Measurements from ENCODE around the gene ASCL3. TPM values are rescaled to one million over a fixed set of nuclear protein-coding genes. Genes with fewer than 3 reads are reported as not detected.

ASCL3 gene
- total and polyA plus RNA-seq, 2 of the 8 experiments (the other 6 are each of a cell fraction or from before 2014, with no cell fraction given) = not detected

- TF ChIP-seq SIN3A (conservative IDR thresholded peaks at IDR 0.05 in 1 of 2, IDR thresholded peaks at IDR 0.05 in 1 of 2; ENCODE audit: low read depth in 1 of 2, low read length in 2 of 2) (0 out of 4 replicates have a peak, but pooled peaks of 1 of the 2 experiments have one; percentile 30), CHD2 (IDR thresholded peaks at IDR 0.05; ENCODE audit: low read length) (no peak), RAD21 (IDR thresholded peaks at IDR 0.05 in 1 of 2, conservative IDR thresholded peaks at IDR 0.05 in 1 of 2; ENCODE audit: low read depth in 2 of 2, low read length in 2 of 2) (peak; percentile 86 to 92), KDM4A (IDR thresholded peaks at IDR 0.05; ENCODE audit: low read depth, low read length, severe bottlenecking) (no peak), ZNF274 (IDR thresholded peaks at IDR 0.05; ENCODE audit: borderline replicate concordance, extremely low read depth, low read length) (no peak), GTF2F1 (IDR thresholded peaks at IDR 0.05; ENCODE audit: borderline replicate concordance, low read depth, low read length) (no peak)
- TF ChIP-seq, protein P1, sequence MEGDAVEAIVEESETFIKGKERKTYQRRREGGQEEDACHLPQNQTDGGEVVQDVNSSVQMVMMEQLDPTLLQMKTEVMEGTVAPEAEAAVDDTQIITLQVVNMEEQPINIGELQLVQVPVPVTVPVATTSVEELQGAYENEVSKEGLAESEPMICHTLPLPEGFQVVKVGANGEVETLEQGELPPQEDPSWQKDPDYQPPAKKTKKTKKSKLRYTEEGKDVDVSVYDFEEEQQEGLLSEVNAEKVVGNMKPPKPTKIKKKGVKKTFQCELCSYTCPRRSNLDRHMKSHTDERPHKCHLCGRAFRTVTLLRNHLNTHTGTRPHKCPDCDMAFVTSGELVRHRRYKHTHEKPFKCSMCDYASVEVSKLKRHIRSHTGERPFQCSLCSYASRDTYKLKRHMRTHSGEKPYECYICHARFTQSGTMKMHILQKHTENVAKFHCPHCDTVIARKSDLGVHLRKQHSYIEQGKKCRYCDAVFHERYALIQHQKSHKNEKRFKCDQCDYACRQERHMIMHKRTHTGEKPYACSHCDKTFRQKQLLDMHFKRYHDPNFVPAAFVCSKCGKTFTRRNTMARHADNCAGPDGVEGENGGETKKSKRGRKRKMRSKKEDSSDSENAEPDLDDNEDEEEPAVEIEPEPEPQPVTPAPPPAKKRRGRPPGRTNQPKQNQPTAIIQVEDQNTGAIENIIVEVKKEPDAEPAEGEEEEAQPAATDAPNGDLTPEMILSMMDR (IDR thresholded peaks at IDR 0.05; ENCODE audit: control extremely low read depth in 1 of 3, insufficient read depth in 1 of 3, low read depth in 1 of 3, low read length in 3 of 3) = peak; percentile 85 to 89 (median 89)
- TF ChIP-seq, protein P2, sequence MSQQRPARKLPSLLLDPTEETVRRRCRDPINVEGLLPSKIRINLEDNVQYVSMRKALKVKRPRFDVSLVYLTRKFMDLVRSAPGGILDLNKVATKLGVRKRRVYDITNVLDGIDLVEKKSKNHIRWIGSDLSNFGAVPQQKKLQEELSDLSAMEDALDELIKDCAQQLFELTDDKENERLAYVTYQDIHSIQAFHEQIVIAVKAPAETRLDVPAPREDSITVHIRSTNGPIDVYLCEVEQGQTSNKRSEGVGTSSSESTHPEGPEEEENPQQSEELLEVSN (IDR thresholded peaks at IDR 0.05) = no peak
Observed at GRCh38 chr11:8913961-8914660, 28.7 kb downstream of the ASCL3 start (continued).

All from H1 (cell line).